ENCODE measurements around the gene DVL1.
A peak's percentile ranks its signal among the peaks of the same experiment; 100 is the strongest.

Gene DVL1

GRCh38 chr1:1308756-1309250 lies 40.4 kb downstream of the DVL1 start:
- no peaks in the 10 kb centered on the region for H3K27me3 ChIP-seq (replicated peaks; ENCODE audit: control insufficient read depth, insufficient read depth, low read length)
- no peak for DNase-seq (ENCODE audit: extremely low read depth, insufficient read length)
- TF ChIP-seq CTCF (IDR thresholded peaks at IDR 0.05; ENCODE audit: insufficient read depth, low read length, poor library complexity, severe bottlenecking), result no peak
- H3K36me3 ChIP-seq (ENCODE audit: control insufficient read depth, insufficient read depth, low read length), result peaks cover 22% of the 10 kb centered on the region
- peak overlapping the region; percentile 87 for H3K4me3 ChIP-seq (replicated peaks; ENCODE audit: low read depth, low read length)

GRCh38 chr1:1307923-1308755 lies 41.1 kb downstream of the DVL1 start, which contains the start of the genes ACAP3 and PUSL1:
ACAP3 (minus strand) TSS chr1:1307930; CDS start chr1:1307815, 115 bp downstream.
PUSL1 (plus strand) TSS chr1:1308597; CDS start chr1:1308644, 47 bp downstream.
- Histone ChIP-seq H3K27me3 (replicated peaks; ENCODE audit: control insufficient read depth, insufficient read depth, low read length) (no peaks in the 10 kb centered on the region), H3K4me3 (replicated peaks; ENCODE audit: low read depth, low read length) (peak within 1 kb of the TSS; percentile 87), H3K36me3 (ENCODE audit: control insufficient read depth, insufficient read depth, low read length) (peaks cover 18% of the 10 kb centered on the region)
- TF ChIP-seq CTCF (IDR thresholded peaks at IDR 0.05; ENCODE audit: insufficient read depth, low read length, poor library complexity, severe bottlenecking), result no peak
- DNase-seq (ENCODE audit: extremely low read depth, insufficient read length), result peak; percentile 96

GRCh38 chr1:1307261-1307922 lies 41.8 kb downstream of the DVL1 start:
- DNase-seq (ENCODE audit: extremely low read depth, insufficient read length), result no peak
- TF ChIP-seq CTCF (IDR thresholded peaks at IDR 0.05; ENCODE audit: insufficient read depth, low read length, poor library complexity, severe bottlenecking), result no peak
- no peaks in the 10 kb centered on the region for H3K27me3 ChIP-seq (replicated peaks; ENCODE audit: control insufficient read depth, insufficient read depth, low read length)

GRCh38 chr1:1306661-1307260 lies 42.5 kb downstream of the DVL1 start:
- peaks cover 9% of the 10 kb centered on the region for H3K36me3 ChIP-seq (ENCODE audit: control insufficient read depth, insufficient read depth, low read length)
- no peak for DNase-seq (ENCODE audit: extremely low read depth, insufficient read length)
- TF ChIP-seq CTCF (IDR thresholded peaks at IDR 0.05; ENCODE audit: insufficient read depth, low read length, poor library complexity, severe bottlenecking), result no peak
- peak overlapping the region; percentile 84 for H3K4me3 ChIP-seq (replicated peaks; ENCODE audit: low read depth, low read length)
- no peaks in the 10 kb centered on the region for H3K27me3 ChIP-seq (replicated peaks; ENCODE audit: control insufficient read depth, insufficient read depth, low read length)

More at GRCh38 chr1:1307261-1307922, 41.8 kb downstream of the DVL1 start:
- Histone ChIP-seq H3K36me3 (ENCODE audit: control insufficient read depth, insufficient read depth, low read length) (peaks cover 11% of the 10 kb centered on the region), H3K4me3 (replicated peaks; ENCODE audit: low read depth, low read length) (peak overlapping the region; percentile 84)

- Histone ChIP-seq H3K36me3 (ENCODE audit: control insufficient read depth, insufficient read depth, low read length) (peaks cover 5% of the 10 kb centered on the region), H3K4me3 (replicated peaks; ENCODE audit: low read depth, low read length) (peak overlapping the region; percentile 84), H3K27me3 (replicated peaks; ENCODE audit: control insufficient read depth, insufficient read depth, low read length) (no peaks in the 10 kb centered on the region)
- DNase-seq (ENCODE audit: extremely low read depth, insufficient read length), result no peak
- TF ChIP-seq CTCF (IDR thresholded peaks at IDR 0.05; ENCODE audit: insufficient read depth, low read length, poor library complexity, severe bottlenecking), result peak; percentile 34
These were observed 43.1 kb downstream of the DVL1 start for GRCh38 chr1:1306070-1306660.
